Rectal smooth muscle tissue (tissue), 1 donor: ENCODE data around the gene PLCE1.

Experiments
- H3K27ac ChIP-seq: one replicate; pipeline ENCODE4 v1.7.0; 2013; ENCODE audit warnings: low read depth, low read length, inconsistent platforms
- H3K27me3 ChIP-seq: one replicate; pipeline ENCODE4 v1.7.0; 2013; ENCODE audit warnings: low read length; ENCODE audit not compliant: control insufficient read depth, insufficient read depth
- H3K36me3 ChIP-seq: one replicate; pipeline ENCODE4 v1.7.0; 2013; ENCODE audit warnings: low read length; ENCODE audit not compliant: control insufficient read depth, insufficient read depth
- H3K4me1 ChIP-seq: one replicate; pipeline ENCODE4 v1.7.0; 2013; ENCODE audit warnings: low read length; ENCODE audit not compliant: control insufficient read depth, insufficient read depth
- H3K4me3 ChIP-seq: one replicate; pipeline ENCODE4 v1.7.0; 2013; ENCODE audit warnings: low read length
- H3K9ac ChIP-seq: one replicate; pipeline ENCODE4 v1.7.0; 2013; ENCODE audit warnings: low read length

Gene PLCE1

GRCh38 chr10:93996551-93996950 is 2.8 kb downstream of the PLCE1 start:
- Histone ChIP-seq H3K4me1 (peaks cover 7% of the 10 kb centered on the region), H3K4me3 (no peak overlapping the region), H3K27me3 (no peaks in the 10 kb centered on the region), H3K36me3 (no peaks in the 10 kb centered on the region), H3K27ac (no peak overlapping the region), H3K9ac (no peak overlapping the region)

DNA sequence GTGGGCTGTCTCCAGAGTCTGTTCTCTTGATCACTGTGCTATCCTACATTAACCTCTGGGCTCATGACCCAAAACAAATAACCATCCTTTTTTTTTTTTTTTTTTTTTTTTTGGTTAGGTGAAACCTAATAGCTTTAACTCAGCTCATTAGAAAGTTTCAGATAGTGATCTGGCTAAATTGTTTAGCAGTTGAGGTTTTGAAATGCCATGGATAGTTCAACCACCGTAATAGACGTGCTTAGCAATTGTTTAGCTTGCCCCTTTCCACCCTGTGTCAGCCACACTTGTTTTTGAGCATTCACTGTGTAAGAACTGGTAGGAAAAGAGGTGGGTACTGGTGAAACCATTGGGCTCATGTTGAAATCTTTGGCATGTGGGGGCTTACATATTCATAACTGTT is 3.8 kb downstream of the PLCE1 start:
- H3K27me3 ChIP-seq: no peaks in the 10 kb centered on the region
- H3K27ac ChIP-seq: no peak overlapping the region
- H3K4me3 ChIP-seq: no peak overlapping the region
- H3K4me1 ChIP-seq: peaks cover 7% of the 10 kb centered on the region
- H3K36me3 ChIP-seq: no peaks in the 10 kb centered on the region
- H3K9ac ChIP-seq: no peak overlapping the region

- Histone ChIP-seq H3K27me3 (no peaks in the 10 kb centered on the region), H3K27ac (peak overlapping the region; percentile 61), H3K9ac (no peak overlapping the region), H3K4me3 (peak overlapping the region; percentile 5), H3K4me1 (peaks cover 7% of the 10 kb centered on the region), H3K36me3 (no peaks in the 10 kb centered on the region)
These were observed 5.7 kb downstream of the PLCE1 start for GRCh38 chr10:93999401-93999851.

DNA sequence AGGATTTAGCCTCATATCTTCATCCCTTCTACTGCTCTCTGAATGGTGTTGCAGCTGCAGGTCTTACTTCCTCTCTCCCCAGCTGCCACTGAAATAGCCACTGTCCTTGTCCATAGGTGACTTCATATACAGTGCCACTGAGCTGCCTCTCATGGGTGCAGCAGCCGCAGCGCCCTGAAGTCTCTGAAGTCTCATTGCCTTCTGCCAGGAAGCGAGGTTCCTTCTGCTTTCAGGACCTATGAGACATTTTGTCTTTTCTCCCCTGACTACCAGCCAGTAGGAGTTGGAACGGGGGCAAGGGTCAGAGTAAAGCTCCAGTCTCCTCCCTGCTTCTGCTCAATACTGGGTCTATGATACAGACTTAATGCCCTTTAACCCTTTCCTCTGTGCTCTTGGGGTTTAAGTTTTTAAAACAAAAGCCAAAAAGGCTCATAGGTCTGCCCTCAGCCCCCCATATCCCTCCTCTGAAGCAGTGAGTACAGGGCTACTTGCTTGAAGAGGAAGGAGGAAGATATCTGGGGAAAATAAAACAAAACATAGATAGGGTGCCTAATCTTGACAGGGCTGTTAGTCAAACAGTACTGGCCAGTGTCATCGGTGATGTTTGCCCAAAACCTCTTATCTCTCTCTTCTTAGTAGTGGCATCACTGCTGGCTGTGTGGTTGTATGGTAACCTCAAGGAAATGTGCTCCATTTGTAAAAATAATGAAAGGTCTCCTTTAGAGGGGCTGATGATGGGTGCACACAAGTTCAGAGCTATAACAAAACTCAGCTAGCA is 7.1 kb downstream of the PLCE1 start:
- Histone ChIP-seq H3K27me3 (no peaks in the 10 kb centered on the region), H3K27ac (no peak overlapping the region), H3K4me1 (peaks cover 7% of the 10 kb centered on the region), H3K4me3 (no peak overlapping the region), H3K36me3 (no peaks in the 10 kb centered on the region), H3K9ac (no peak overlapping the region)

GRCh38 chr10:94001416-94001810 is 7.7 kb downstream of the PLCE1 start:
- H3K36me3 ChIP-seq: no peaks in the 10 kb centered on the region
- H3K4me3 ChIP-seq: no peak overlapping the region
- no peak overlapping the region for H3K27ac ChIP-seq
- H3K4me1 ChIP-seq: peaks cover 7% of the 10 kb centered on the region
- H3K27me3 ChIP-seq: no peaks in the 10 kb centered on the region
- H3K9ac ChIP-seq: no peak overlapping the region

GRCh38 chr10:94002156-94002555 is 8.4 kb downstream of the PLCE1 start:
- no peaks in the 10 kb centered on the region for H3K36me3 ChIP-seq
- no peak overlapping the region for H3K9ac ChIP-seq
- no peaks in the 10 kb centered on the region for H3K27me3 ChIP-seq
- H3K27ac ChIP-seq: no peak overlapping the region
- no peak overlapping the region for H3K4me3 ChIP-seq
- peaks cover 7% of the 10 kb centered on the region for H3K4me1 ChIP-seq

DNA sequence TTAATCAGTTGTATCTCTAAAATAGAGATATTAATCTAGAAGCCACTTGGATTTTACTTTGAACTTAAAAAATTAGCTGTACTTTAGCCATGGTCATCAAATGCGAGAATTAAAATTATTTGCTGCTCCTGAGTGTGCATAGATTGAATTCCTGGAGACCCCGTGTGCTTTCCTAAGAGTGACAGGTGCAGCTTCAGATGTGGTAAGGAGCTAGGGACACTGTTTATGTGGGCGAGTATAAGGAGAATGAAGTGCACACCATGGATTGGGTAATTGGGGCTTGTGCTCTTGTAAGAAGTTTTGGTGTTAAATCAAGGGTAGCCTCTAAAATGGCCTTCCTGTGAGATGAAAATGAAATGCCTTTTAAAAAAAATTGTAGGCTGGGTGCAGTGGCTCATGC is 9.8 kb downstream of the PLCE1 start:
- Histone ChIP-seq H3K27ac (no peak overlapping the region), H3K36me3 (no peaks in the 10 kb centered on the region), H3K4me3 (no peak overlapping the region), H3K4me1 (peaks cover 7% of the 10 kb centered on the region), H3K27me3 (no peaks in the 10 kb centered on the region), H3K9ac (no peak overlapping the region)

DNA sequence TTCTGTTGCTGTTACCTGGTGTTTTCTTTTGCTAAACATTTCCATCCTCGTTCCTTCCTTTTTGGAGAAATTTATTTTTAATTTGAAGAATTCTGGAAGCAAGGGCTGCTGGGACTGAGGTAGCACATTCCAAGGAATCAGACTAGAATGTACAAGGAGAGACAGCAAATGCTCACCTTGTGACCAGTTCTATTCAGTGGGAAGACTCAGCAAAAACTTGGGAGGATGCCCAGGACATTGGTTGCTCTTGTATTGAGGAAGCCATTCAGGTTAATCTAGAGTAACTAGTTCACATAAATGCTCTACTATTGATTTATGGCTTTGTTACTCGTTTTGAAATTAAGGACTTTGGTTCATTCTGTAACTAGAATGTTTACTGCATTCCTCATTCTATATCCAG is 11.3 kb downstream of the PLCE1 start:
- Histone ChIP-seq H3K4me3 (no peak overlapping the region), H3K9ac (no peak overlapping the region), H3K4me1 (no peaks in the 10 kb centered on the region), H3K27ac (no peak overlapping the region), H3K27me3 (no peaks in the 10 kb centered on the region), H3K36me3 (peaks cover 4% of the 10 kb centered on the region)

GRCh38 chr10:94006591-94007550 is 13.1 kb downstream of the PLCE1 start:
- H3K36me3 ChIP-seq: peaks cover 6% of the 10 kb centered on the region
- no peak overlapping the region for H3K9ac ChIP-seq
- H3K4me1 ChIP-seq: no peaks in the 10 kb centered on the region
- H3K4me3 ChIP-seq: peak overlapping the region; percentile 18
- H3K27ac ChIP-seq: no peak overlapping the region
- no peaks in the 10 kb centered on the region for H3K27me3 ChIP-seq

DNA sequence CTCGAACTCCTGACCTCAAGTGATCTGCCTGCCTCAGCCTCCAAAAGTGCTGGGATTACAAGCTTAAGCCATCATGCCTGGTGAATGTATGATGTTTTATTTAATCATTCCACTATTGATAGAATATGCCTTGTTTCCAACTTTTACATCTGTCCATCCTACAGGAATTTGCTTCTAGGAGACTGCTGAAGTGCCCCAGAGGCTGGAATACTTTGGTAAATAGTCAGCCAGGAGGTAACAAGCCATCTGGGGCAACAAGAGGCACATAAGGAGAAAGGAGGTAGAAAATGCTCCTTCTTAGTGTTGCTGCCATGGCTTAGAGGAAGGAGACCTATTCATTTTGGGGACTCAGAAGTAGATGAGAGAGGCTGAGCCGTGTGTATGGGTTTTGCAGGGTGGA is 14.8 kb downstream of the PLCE1 start:
- Histone ChIP-seq H3K27me3 (no peaks in the 10 kb centered on the region), H3K9ac (no peak overlapping the region), H3K27ac (no peak overlapping the region), H3K4me1 (no peaks in the 10 kb centered on the region), H3K36me3 (peaks cover 6% of the 10 kb centered on the region), H3K4me3 (no peak overlapping the region)

GRCh38 chr10:94010116-94010515 is 16.4 kb downstream of the PLCE1 start:
- Histone ChIP-seq H3K27ac (no peak overlapping the region), H3K36me3 (peaks cover 6% of the 10 kb centered on the region), H3K4me1 (no peaks in the 10 kb centered on the region), H3K4me3 (no peak overlapping the region), H3K27me3 (no peaks in the 10 kb centered on the region), H3K9ac (no peak overlapping the region)

- Histone ChIP-seq H3K9ac (no peak overlapping the region), H3K36me3 (peaks cover 6% of the 10 kb centered on the region), H3K27me3 (no peaks in the 10 kb centered on the region), H3K27ac (no peak overlapping the region), H3K4me1 (no peaks in the 10 kb centered on the region), H3K4me3 (no peak overlapping the region)
These were observed 17.2 kb downstream of the PLCE1 start for GRCh38 chr10:94010886-94011285.
